IPS DF 4.7 (cell line): ENCODE measurements around the gene PDGFD.

Experiments used
- DNase-seq: peaks from one replicate; pipeline ENCODE4 v3.0.0-alpha.2; 2013; ENCODE audit warnings: low spot score; ENCODE audit errors: extremely low read depth

Gene PDGFD

DNA sequence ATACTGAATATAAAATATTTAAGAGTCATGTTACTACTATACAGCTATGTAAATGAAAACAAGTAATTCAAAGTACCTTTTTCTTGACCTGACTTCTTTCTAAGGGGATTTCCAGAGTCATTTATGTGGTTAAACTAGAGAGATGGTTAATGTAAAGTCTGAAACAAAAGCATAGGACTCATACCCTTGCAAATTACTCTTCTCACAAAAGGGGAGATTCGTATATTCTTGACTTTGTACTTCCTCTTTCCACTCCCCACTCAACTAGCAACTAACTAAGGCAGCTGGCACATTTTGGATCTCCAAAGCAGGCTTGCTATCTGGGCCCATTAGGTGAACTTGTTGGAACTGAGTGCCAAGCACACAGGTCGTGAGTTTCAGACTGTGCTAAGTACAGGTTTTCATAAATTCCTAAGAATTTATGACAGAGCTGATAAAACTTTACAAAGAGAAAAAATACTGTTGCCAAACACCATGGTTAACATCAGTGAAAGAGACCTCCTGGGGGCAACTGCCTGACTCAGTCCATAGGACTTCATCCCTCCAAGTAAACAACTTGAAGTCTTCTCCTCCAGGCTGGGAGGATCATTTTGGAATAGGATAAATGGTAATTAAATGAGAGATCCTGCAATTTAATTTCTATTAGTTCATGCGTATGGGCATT lies 204.5 kb downstream of the PDGFD start:
- DNase-seq, result no peak

- no peak for DNase-seq
Measured at GRCh38 chr11:103958475-103959215, 205.3 kb downstream of the PDGFD start.

DNA sequence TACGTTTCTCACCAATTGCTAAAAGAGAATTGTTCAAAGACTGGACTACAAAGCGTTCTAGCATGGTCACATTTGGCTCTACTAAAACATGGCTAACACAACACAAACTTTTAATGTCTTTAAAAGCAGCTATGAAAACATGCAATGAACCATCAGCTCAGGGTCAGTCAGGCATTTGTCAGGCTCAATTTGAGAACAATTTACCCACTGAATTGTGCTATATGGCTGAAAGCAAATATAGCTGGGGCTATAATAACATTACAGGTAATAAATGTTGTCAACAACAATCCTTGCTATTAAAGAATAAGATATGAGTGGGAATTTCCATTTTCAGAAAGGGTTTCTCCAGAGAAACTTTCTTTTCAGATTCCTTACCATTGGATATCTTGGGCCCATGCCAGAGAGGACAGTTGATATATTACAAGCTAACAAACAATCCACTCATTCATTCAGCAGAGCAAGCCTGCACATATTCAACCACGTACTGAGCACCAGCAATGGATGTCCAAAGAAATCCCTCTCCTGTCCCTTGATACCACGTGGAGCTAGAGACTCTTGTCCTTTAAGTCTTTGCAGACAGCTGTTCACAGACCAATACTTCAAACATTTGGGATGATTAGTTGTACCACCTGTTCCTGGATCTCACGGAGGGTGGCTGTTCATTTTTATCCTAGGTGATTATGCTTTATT lies 210.0 kb downstream of the PDGFD start:
- DNase-seq, result no peak

DNA sequence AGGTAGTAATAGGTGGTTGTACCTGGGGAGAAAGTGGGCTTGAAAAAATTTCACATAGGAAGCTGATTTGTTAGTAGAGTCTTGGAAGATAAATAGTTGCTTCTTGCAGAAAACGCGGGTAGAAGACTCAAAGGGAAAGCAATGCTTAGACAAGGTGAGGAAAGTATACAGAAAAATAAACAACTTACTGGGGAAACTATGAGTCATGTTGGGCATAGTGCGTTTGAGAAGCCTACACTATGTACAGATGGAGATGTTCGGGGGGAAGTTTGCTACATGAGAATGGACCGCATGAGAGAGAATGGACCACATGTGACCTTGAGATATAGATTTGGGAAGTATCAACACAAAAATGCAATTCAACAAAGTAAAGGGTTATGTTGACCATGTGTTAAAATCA lies 214.2 kb downstream of the PDGFD start:
- no peak for DNase-seq

- DNase-seq, result no peak
Measured at GRCh38 chr11:103948187-103948763, 215.7 kb downstream of the PDGFD start.

DNA sequence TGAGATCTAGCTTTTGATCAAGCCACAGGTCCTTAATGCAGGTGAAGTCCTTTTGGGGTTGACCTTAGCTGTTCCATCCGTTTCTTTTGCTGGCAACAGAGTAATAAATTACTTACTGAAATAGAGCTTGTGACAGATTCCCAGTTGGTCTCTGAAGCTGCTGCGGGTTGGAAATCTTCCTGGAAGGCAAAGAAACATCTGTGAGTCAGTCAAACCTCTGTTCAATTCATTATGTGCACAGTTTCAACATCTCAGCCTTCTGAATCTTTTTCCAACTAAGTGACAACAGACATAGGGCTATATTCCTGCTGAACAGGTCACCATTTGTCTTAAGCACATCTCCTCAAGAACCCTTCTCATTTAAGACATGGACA lies 216.4 kb downstream of the PDGFD start:
- DNase-seq, result no peak

GRCh38 chr11:103946793-103947545 lies 217.0 kb downstream of the PDGFD start:
- no peak for DNase-seq

DNA sequence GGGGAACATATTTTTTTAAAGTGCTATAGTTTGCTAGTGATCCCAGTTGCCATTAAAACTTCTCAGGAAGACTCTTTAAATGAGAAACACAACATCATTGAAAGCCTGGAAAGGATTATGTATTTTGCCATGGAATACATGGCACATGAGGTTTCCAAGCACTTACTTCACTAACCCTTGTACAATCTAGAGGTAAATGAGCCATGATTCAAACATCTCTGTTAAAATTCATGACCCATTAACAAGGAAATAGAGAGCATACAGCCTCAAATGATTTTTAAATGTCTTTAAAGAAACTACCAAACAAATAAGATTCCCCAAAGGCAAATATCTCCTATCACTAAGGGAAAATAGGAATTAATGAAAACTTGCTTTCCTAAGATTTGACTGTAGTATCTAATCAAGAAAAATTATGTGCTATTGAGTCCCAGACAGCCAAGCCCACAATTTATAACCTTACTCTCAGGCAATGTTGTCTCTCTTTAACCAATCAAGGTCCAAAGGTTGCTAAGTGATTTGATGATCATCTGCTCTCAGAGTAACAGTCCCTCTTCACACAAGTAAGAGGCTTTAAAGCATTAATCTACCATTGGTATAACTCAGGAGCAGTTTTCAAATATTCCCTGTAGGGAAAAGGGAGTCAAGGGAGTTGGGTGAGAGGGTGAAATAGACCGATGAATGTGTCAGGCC lies 219.6 kb downstream of the PDGFD start:
- DNase-seq, result no peak

DNA sequence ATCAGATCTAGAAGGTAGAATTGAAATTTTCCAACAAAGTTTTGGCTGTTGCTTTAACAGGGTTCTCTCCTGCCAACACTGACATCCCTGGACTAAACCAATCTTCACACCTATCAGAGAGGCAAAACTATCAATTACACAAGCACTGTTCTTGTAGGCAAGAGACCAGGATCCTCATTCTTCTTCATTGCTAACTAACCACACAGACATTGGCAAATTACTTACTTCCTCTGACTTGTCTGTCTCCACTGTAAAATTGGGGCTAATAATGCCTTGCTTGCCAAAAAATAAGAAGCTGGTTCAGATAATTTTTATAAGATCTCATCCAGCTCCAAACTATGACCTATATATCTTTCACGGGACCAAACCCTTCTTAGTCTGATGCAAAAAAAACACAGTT lies 221.3 kb downstream of the PDGFD start:
- no peak for DNase-seq

- no peak for DNase-seq
Measured at GRCh38 chr11:103940551-103940950, 223.4 kb downstream of the PDGFD start.

GRCh38 chr11:103939694-103940093 lies 224.3 kb downstream of the PDGFD start:
- DNase-seq, result no peak

DNA sequence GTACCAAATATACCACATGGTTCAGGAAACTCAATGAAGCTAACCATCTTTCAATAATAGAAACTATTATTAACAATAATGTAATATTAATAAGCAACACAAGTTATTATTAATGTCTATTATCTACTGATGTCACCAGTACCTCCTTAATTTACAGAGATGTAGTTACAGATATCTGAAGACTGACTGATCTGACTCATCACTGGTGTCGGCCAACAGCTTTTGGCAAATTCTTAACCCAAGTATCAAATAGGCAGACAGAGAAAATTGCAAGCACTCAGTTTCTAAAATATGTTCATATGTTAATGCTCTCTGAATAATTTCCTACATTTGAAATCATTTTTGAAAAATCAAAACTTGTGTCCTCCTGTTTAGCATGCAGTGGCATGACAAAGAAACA lies 227.9 kb downstream of the PDGFD start:
- no peak for DNase-seq

- no peak for DNase-seq
Measured at GRCh38 chr11:103935219-103935618, 228.7 kb downstream of the PDGFD start.

GRCh38 chr11:103929170-103929903 lies 234.6 kb downstream of the PDGFD start:
- DNase-seq, result no peak

DNA sequence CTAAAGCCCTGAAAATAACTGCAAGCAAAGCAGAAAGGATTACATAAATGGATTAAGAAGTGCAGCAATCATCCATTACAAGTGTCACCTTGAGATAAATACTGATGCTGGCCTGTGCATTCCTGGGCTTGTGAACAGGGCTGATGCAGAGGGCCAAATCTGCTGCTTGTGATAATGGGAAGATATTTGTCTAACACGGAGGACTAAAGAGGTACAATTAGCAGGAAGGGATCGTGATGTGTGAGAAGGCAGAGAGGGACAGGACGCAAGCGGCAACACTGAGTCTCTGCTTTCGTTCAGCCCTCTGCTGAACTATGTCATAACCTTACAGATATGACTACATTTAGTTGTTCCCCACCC lies 235.2 kb downstream of the PDGFD start:
- DNase-seq, result no peak

DNA sequence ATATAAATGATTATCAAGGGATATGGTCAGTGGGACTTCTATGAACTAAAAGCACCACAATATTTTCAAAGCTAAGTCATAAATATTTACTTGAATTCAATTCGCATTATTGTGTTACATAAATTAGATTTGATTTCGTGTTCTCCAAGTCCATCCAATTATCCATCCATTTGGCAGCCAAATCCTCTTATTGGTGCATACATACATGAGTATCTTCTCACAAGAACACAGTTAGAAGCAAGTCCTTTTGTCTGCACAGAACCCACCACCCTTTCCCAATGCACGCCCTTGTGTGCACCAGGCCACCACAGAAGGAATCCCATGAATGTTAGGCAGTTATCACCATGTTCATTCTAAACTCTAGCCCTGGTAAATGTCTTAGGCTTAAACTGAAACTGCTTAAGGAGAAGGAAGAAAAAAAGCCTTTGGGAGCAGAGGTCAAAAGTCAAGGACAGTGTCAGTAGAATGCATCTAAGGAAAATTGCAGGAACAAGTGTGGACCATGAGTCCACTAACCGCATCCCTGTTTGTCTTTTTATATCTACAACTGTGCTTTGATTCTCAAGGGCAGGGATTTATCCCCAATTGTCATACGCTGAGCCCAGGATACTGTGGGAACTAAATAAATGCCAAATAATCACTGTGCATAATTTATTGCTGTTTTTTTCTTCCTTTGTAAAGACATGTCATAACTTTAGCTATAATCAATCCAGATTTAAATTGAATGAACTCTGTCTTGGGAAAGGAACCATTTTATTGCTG lies 235.7 kb downstream of the PDGFD start:
- DNase-seq, result no peak

DNA sequence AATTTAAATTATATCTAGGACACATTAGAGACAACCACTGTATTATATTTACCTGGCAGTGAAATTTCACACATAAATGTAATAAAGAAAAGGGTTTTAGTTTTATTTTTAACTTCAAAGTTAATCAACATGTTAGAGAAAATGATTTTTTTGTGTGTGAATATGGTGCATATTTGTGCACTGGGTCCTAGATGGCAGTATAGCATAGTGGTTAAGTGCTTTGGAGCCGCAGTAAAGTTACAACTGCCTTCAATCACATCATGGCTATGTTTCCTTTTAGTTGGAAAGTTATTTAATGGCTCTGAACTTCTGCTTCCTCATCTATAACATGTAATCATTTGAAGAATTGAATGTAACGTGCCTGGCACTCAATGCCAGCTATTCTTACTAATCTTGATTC lies 236.4 kb downstream of the PDGFD start:
- DNase-seq, result no peak

- no peak for DNase-seq
Measured at GRCh38 chr11:103926990-103927389, 237.0 kb downstream of the PDGFD start.

DNA sequence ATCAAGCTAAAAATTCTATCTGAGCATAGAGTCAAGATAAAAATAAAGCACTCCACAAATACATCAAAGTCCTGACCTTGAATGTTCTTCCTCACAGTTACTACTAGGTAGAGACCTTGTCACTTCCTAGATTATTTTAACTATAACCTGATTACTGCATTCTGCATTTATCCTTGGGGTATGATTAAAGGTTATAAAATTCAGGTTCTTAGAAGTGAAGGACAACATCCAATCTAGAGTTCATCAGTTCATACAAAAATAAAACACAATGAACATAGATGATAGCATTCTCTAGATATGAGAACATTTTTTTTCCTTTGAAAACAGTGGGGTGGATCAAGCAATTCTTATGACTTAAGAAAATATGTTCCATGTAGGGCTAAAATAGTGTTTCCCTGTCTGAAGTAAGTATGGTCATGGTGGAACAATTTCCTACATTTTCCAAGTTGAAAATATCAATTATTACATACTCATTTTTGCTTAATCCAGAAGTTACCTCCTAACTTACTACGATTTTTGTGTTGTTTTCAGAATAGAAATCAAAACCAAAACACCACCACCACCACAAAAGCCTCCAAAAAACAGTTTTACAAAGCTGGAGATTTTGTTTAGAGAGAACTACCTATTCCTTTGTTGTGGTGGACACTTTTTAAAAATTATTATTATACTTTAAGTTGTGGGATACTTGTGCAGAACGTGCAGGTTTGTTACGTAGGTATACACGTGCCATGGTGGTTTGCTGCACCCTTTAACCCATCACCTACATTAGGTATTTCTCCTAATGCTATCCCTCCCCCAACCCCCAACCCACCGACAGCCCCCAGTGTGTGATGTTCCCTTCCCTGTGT lies 239.6 kb downstream of the PDGFD start:
- DNase-seq, result no peak
